AG09309 (cell line): ENCODE measurements around the gene MDM1.

Experiments
- DNase-seq: peaks from one replicate; pipeline ENCODE4 v3.0.0-alpha.2; 2010; ENCODE audit warnings: low read depth
- H3K4me3 ChIP-seq: 2 replicates; pipeline ENCODE4 v1.5.1; 2011; ENCODE audit warnings: mild to moderate bottlenecking, low read depth, low read length, moderate library complexity; ENCODE audit not compliant: control insufficient read depth
- CTCF ChIP-seq: IDR thresholded peaks from 2 replicates; pipeline ENCODE4 v1.5.1; 2011; ENCODE audit warnings: mild to moderate bottlenecking, low read depth, low read length, inconsistent platforms; ENCODE audit not compliant: insufficient read depth, control insufficient read depth; ENCODE audit errors: missing control alignments

The MDM1 gene

GRCh38 chr12:68297929-68298328 lies 34.2 kb downstream of the MDM1 start:
- H3K4me3 ChIP-seq = no peak overlapping the region
- no peak for DNase-seq

GRCh38 chr12:68294251-68294650 lies 37.9 kb downstream of the MDM1 start:
- no peak for TF ChIP-seq CTCF
- no peak for DNase-seq
- H3K4me3 ChIP-seq = no peak overlapping the region

More at GRCh38 chr12:68297929-68298328, 34.2 kb downstream of the MDM1 start:
- TF ChIP-seq CTCF = no peak

GRCh38 chr12:68293347-68293746 lies 38.8 kb downstream of the MDM1 start:
- no peak for TF ChIP-seq CTCF
- no peak overlapping the region for H3K4me3 ChIP-seq
- no peak for DNase-seq

GRCh38 chr12:68292151-68292943 lies 39.8 kb downstream of the MDM1 start:
- TF ChIP-seq CTCF = no peak
- no peak overlapping the region for H3K4me3 ChIP-seq
- DNase-seq = no peak

- no peak overlapping the region for H3K4me3 ChIP-seq
- TF ChIP-seq CTCF = no peak
- no peak for DNase-seq
These were observed 40.6 kb downstream of the MDM1 start for GRCh38 chr12:68291396-68292036.

GRCh38 chr12:68290126-68290525 lies 42.0 kb downstream of the MDM1 start:
- DNase-seq = no peak
- H3K4me3 ChIP-seq = no peak overlapping the region
- TF ChIP-seq CTCF = no peak
